Gastrocnemius medialis (tissue), 4 donors: ENCODE data around the gene PPP1R37.

Experiments
- POLR2A ChIP-seq, 2 donors: fragments of 450-650 bp; IDR thresholded peaks; one replicate each; pipeline ENCODE4 v1.6.1; 2017; ENCODE audit warnings: antibody characterized with exemption in 2 of 2, mild to moderate bottlenecking in 2 of 2, moderate library complexity in 2 of 2
- TF ChIP-seq, protein P1 (sequence below), 5 experiments: fragments of 450-650 bp in 3 of 5; fragments of 200-600 bp in 2 of 5; sonication (generic) in 2 of 5; IDR thresholded peaks in 4 of 5; conservative IDR thresholded peaks in 1 of 5; 1 replicate in 4 of 5; 2 replicates in 1 of 5; pipeline ENCODE4 v1.5.1; 2016 to 2019; ENCODE audit warnings: antibody characterized with exemption in 5 of 5, mild to moderate bottlenecking in 3 of 5, moderate library complexity in 3 of 5

DNA sequence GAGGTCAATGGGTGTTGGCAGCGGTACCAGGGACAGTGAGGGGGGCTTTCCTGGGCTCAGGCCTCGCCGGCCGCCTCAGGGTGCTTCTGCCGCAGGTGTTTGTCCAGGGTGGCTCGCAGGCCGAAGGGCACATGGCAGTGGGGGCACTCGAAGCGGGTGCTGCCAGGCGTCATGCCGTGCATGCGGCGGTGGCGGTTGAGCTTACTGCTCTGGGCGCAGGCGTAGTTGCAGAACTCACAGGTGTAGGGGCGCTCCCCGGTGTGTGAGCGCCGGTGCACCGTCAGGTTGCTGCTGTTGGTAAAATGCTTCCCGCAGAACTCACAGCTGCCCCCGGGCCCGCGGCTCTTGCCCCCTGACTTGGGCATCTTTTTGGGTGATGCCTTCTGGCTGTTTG is 21.4 kb upstream of the PPP1R37 start:
- TF ChIP-seq, protein P1, sequence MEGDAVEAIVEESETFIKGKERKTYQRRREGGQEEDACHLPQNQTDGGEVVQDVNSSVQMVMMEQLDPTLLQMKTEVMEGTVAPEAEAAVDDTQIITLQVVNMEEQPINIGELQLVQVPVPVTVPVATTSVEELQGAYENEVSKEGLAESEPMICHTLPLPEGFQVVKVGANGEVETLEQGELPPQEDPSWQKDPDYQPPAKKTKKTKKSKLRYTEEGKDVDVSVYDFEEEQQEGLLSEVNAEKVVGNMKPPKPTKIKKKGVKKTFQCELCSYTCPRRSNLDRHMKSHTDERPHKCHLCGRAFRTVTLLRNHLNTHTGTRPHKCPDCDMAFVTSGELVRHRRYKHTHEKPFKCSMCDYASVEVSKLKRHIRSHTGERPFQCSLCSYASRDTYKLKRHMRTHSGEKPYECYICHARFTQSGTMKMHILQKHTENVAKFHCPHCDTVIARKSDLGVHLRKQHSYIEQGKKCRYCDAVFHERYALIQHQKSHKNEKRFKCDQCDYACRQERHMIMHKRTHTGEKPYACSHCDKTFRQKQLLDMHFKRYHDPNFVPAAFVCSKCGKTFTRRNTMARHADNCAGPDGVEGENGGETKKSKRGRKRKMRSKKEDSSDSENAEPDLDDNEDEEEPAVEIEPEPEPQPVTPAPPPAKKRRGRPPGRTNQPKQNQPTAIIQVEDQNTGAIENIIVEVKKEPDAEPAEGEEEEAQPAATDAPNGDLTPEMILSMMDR (IDR thresholded peaks at IDR 0.05 in 4 of 5, conservative IDR thresholded peaks at IDR 0.05 in 1 of 5) = no peak
- TF ChIP-seq POLR2A (IDR thresholded peaks at IDR 0.05) = no peak
